AG04449 (cell line): ENCODE data around the gene RTL10.

Experiments used
- CTCF ChIA-PET: fragments of 350-600 bp; formaldehyde crosslinking; extraction: SDS; loops from one replicate; lab custom pipeline; 2021; ENCODE audit warnings: antibody characterized with exemption; lab: Yijun Ruan, JAX
- POLR2A ChIA-PET: fragments of 400-600, 350-600 bp; formaldehyde crosslinking; extraction: SDS; loops from one replicate; lab custom pipeline; 2020; ENCODE audit warnings: antibody characterized with exemption, inconsistent platforms; lab: Yijun Ruan, JAX
- DNase-seq: peaks from one replicate; pipeline ENCODE4 v3.0.0-alpha.2; 2010; ENCODE audit warnings: low read depth, low spot score
- H3K4me3 ChIP-seq: 2 replicates; pipeline ENCODE4 v1.5.1; 2011; ENCODE audit warnings: low read depth, mild to moderate bottlenecking, control low read depth, low read length
- TF ChIP-seq, protein P1 (sequence below): IDR thresholded peaks from one replicate; pipeline ENCODE4 v1.5.1; 2011; ENCODE audit warnings: mild to moderate bottlenecking, moderate library complexity, low read length, control low read depth, inconsistent platforms; ENCODE audit not compliant: insufficient read depth; ENCODE audit errors: missing control alignments

The RTL10 gene

DNA sequence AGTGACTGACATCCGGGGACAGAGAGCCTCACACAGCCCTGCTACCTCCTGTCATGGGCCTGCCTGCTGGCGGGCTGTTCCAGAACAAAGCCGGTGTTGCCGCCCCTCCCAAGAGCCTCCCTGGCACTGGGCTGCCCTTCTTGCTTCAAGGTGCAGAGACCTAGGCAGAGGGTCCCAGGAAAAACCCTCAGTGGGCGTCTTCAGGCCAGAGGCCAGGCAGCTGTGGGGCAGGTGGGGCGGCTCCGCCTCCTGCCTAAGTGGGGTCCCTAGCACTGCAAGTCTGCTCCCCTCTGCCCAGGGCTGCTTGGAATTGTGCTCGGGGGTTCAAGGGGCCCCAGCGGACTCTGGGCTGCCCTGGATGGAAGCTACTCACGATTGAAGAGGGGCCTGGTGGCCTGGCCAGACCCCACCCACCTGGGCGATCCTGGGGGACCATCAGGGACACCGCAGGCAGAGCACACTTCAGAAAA is 20.4 kb upstream of the RTL10 start:
- CTCF ChIA-PET = interaction anchor here (1.1 to 3.7 kb wide), 3 partner anchors 28 to 145 kb away, joined by 3 to 16 read pairs (median 3); no protein-coding TSS in a partner anchor
- POLR2A ChIA-PET = no interaction called here
- TF ChIP-seq, protein P1, sequence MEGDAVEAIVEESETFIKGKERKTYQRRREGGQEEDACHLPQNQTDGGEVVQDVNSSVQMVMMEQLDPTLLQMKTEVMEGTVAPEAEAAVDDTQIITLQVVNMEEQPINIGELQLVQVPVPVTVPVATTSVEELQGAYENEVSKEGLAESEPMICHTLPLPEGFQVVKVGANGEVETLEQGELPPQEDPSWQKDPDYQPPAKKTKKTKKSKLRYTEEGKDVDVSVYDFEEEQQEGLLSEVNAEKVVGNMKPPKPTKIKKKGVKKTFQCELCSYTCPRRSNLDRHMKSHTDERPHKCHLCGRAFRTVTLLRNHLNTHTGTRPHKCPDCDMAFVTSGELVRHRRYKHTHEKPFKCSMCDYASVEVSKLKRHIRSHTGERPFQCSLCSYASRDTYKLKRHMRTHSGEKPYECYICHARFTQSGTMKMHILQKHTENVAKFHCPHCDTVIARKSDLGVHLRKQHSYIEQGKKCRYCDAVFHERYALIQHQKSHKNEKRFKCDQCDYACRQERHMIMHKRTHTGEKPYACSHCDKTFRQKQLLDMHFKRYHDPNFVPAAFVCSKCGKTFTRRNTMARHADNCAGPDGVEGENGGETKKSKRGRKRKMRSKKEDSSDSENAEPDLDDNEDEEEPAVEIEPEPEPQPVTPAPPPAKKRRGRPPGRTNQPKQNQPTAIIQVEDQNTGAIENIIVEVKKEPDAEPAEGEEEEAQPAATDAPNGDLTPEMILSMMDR = no peak

DNA sequence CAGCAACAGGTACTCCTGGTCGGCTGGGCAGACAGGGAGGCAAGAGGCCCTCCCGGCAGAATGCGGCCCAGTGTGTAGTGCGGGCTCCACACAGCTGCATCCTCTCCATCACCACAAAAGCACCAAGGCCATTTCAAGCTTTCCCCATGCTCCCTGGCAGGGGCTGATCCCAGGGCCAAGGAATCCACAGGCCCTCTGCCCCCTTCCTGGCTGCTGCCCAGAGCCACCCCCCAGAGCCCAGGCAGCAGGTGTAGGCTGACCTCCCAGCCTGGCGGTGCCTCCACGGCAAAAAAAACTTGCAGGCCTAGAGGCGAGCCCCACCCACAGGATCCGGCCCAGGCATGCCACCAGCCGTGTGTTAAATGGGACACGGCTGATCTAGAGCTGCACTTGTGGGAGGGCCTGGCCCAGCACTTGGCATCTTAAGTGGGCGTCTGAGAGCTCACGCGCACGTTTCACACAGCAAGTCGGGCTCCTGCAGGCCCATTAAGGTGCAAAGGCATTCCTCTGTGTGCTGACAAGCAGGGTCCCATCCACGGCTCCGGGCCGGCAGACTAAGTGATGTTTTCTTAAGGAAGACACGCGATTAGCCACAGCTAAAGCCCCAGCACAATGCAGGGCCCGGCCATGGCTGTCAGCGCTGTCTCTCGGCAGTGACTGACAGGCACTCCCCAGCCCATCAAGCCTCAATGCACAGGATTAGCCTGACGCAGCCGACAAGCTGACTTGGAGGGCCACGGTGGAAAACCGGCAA is 19.8 kb upstream of the RTL10 start:
- no peak for DNase-seq
- ChIA-PET POLR2A (no interaction called here), CTCF (interaction anchor here (1.1 to 3.7 kb wide), 3 partner anchors 29 to 144 kb away, joined by 3 to 16 read pairs (median 3); no protein-coding TSS in a partner anchor)
- TF ChIP-seq, protein P1 = no peak
- H3K4me3 ChIP-seq = no peak overlapping the region

More for the DNA sequence above, 20.4 kb upstream of the RTL10 start:
- no peak for DNase-seq
- no peak overlapping the region for H3K4me3 ChIP-seq

GRCh38 chr22:19873960-19874306 is 19.3 kb upstream of the RTL10 start:
- H3K4me3 ChIP-seq = no peak overlapping the region
- no peak for DNase-seq
- TF ChIP-seq, protein P1 = no peak
- ChIA-PET CTCF (interaction anchor here (1.3 kb wide), 1 partner anchor 36 kb away, joined by 3 read pairs; no protein-coding TSS in a partner anchor), POLR2A (no interaction called here)

DNA sequence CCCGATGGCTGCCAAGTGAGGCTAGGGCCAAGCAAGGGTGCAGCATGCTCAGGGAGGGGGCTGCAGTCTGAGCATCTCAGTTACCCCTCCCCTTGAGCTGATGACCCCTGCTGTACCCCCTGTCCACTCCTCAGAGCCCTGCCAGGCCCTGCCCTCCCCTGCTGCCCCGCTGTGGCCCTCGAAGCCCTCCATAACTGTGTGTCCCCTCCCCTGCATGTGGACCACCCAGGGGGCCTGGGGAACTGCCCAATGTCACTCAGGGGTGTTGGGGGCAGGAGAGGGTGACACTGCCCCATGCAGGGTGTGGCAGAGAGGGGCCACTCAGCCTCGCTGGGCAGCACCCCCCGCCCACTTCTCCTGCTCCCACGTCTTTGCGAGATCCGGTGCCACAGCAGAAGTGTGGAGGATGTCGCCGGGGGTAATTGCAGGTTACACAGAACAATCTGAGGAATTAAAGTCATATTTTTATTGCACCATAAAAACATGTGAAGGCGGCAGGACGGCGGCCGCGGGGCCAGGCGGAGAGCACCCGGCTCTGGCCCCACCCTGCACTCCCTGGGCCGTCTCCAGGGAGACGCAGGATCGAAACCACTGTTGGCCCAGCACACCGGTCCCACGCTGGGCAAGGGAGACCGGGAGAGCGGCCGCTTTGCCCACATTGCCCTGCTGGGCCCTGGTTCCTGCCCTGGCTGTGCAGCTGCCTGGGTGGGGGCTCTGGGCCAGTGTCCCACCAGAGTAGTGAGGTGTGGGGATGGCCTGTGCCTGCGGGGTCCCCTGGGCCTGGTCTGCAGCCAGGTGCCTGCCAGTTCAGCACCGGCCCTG is 18.7 kb upstream of the RTL10 start:
- CTCF ChIA-PET = interaction anchor here (1.3 kb wide), 1 partner anchor 37 kb away, joined by 3 read pairs; no protein-coding TSS in a partner anchor
- POLR2A ChIA-PET = no interaction called here

DNA sequence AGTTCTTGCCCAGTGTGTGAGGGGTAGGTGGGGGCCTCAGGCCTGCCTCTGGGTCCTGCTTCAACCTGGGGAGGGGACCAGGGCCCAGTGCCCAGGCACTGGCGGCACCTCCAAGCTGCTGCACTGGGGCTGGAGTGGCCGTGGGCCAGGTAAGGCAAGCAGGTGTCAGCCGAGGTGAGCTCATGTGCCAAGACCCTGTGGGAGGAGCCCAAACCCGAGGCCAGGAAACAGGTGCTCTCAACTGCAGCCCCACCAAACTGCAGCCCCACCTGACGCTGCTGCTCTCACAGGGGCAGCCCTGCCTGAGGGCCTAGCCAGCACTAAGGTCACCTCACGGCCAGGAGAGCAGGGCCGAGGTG is 18.1 kb upstream of the RTL10 start:
- no peak for DNase-seq
- TF ChIP-seq, protein P1 = no peak
- POLR2A ChIA-PET = no interaction called here
- CTCF ChIA-PET = no interaction called here
- H3K4me3 ChIP-seq = no peak overlapping the region

More for the DNA sequence above, 18.7 kb upstream of the RTL10 start:
- H3K4me3 ChIP-seq = no peak overlapping the region
- TF ChIP-seq, protein P1 = no peak
- DNase-seq = no peak
